Activated CD4-positive, alpha-beta T cell treated with anti-CD3 and anti-CD28 coated beads for 1 hour (primary cell): ENCODE data around the gene PRPF19.

Experiments
- DNase-seq: peaks from one replicate; pipeline ENCODE4 v3.0.0-alpha.2; 2020

The PRPF19 gene

GRCh38 chr11:60937144-60937527, 30.8 kb upstream of the PRPF19 start:
- DNase-seq, result no peak

GRCh38 chr11:60936467-60937143, 30.2 kb upstream of the PRPF19 start:
- DNase-seq, result no peak

GRCh38 chr11:60935676-60936442, 29.5 kb upstream of the PRPF19 start:
- DNase-seq, result no peak

GRCh38 chr11:60934790-60935605, 28.6 kb upstream of the PRPF19 start:
- no peak for DNase-seq

GRCh38 chr11:60934124-60934789, 27.9 kb upstream of the PRPF19 start:
- no peak for DNase-seq

- no peak for DNase-seq
These were observed 27.2 kb upstream of the PRPF19 start for GRCh38 chr11:60933416-60934123.

GRCh38 chr11:60932605-60933356, 26.4 kb upstream of the PRPF19 start:
- DNase-seq, result no peak

GRCh38 chr11:60931917-60932316, 25.5 kb upstream of the PRPF19 start:
- DNase-seq, result no peak

- no peak for DNase-seq
These were observed 24.0 kb upstream of the PRPF19 start for GRCh38 chr11:60930394-60930793.

- no peak for DNase-seq
These were observed 23.4 kb upstream of the PRPF19 start for GRCh38 chr11:60929764-60930163.

GRCh38 chr11:60928563-60929001, 22.2 kb upstream of the PRPF19 start:
- no peak for DNase-seq

GRCh38 chr11:60927600-60927999, 21.2 kb upstream of the PRPF19 start:
- no peak for DNase-seq

- no peak for DNase-seq
These were observed 20.7 kb upstream of the PRPF19 start for GRCh38 chr11:60927061-60927592.

GRCh38 chr11:60926500-60926899, 20.1 kb upstream of the PRPF19 start:
- no peak for DNase-seq

GRCh38 chr11:60925868-60926267, 19.5 kb upstream of the PRPF19 start:
- DNase-seq, result no peak

GRCh38 chr11:60924906-60925853, 18.8 kb upstream of the PRPF19 start:
- DNase-seq, result no peak

GRCh38 chr11:60924110-60924905, 17.9 kb upstream of the PRPF19 start, which contains the start of gene TMEM132A:
Gene TMEM132A (plus strand): TSS chr11:60924460. CDS start chr11:60924634, 174 bp downstream.
- DNase-seq, result no peak

- DNase-seq, result no peak
These were observed 17.4 kb upstream of the PRPF19 start for GRCh38 chr11:60923800-60924109.

GRCh38 chr11:60923326-60923725, 16.9 kb upstream of the PRPF19 start:
- no peak for DNase-seq
